ENCODE data around the gene TRIM29. TPM values are rescaled to one million over a fixed set of nuclear protein-coding genes. Genes with fewer than 3 reads are reported as not detected.

The TRIM29 gene
- total and polyA plus RNA-seq, 2 donors: 19.4 to 92.0 TPM

- no peaks in the 10 kb centered on the region for H3K9me3 ChIP-seq (ENCODE audit: control insufficient read depth in 2 of 2, insufficient read depth in 1 of 2, low read length in 1 of 2)
- no peaks in the 10 kb centered on the region for H3K36me3 ChIP-seq (ENCODE audit: control insufficient read depth in 2 of 2, insufficient read depth in 2 of 2, low read length in 1 of 2)
- H3K4me1 ChIP-seq (ENCODE audit: control insufficient read depth in 2 of 2, insufficient read depth in 2 of 2, low read length in 2 of 2): no peaks in the 10 kb centered on the region
- 75% methylated on average over 5 of the region's 5 CpGs for WGBS
- H3K27ac ChIP-seq (ENCODE audit: low read depth in 1 of 2, low read length in 1 of 2): no peak overlapping the region
- DNase-seq (ENCODE audit: low read depth in 6 of 9, low spot score in 9 of 9): no peak
- no peak overlapping the region for H3K4me3 ChIP-seq (ENCODE audit: low read length in 2 of 2)
- peaks cover 0 to 5% of the 10 kb centered on the region in 2 donors for H3K27me3 ChIP-seq (ENCODE audit: control insufficient read depth in 2 of 2, insufficient read depth in 1 of 2, low read length in 1 of 2)
These were observed 4.0 kb upstream of the TRIM29 start for GRCh38 chr11:120141768-120142423.

- Histone ChIP-seq H3K9me3 (ENCODE audit: control insufficient read depth in 2 of 2, insufficient read depth in 1 of 2, low read length in 1 of 2) (no peaks in the 10 kb centered on the region), H3K27me3 (ENCODE audit: control insufficient read depth in 2 of 2, insufficient read depth in 1 of 2, low read length in 1 of 2) (peaks cover 0 to 5% of the 10 kb centered on the region in 2 donors), H3K4me1 (ENCODE audit: control insufficient read depth in 2 of 2, insufficient read depth in 2 of 2, low read length in 2 of 2) (no peaks in the 10 kb centered on the region), H3K4me3 (ENCODE audit: low read length in 2 of 2) (no peak overlapping the region), H3K27ac (ENCODE audit: low read depth in 1 of 2, low read length in 1 of 2) (no peak overlapping the region), H3K36me3 (ENCODE audit: control insufficient read depth in 2 of 2, insufficient read depth in 2 of 2, low read length in 1 of 2) (no peaks in the 10 kb centered on the region)
- WGBS: 73% methylated on average over 5 of the region's 5 CpGs
- DNase-seq (ENCODE audit: low read depth in 6 of 9, low spot score in 9 of 9): no peak
These were observed 3.3 kb upstream of the TRIM29 start for GRCh38 chr11:120141113-120141767.

GRCh38 chr11:120139316-120140069, 1.6 kb upstream of the TRIM29 start:
- H3K4me3 ChIP-seq (ENCODE audit: low read length in 2 of 2): no peak overlapping the region
- no peak for DNase-seq (ENCODE audit: low read depth in 6 of 9, low spot score in 9 of 9)

GRCh38 chr11:120137187-120137610, 714 bp downstream of the TRIM29 start:
- no peak for DNase-seq (ENCODE audit: low read depth in 6 of 9, low spot score in 9 of 9)
- H3K4me3 ChIP-seq (ENCODE audit: low read length in 2 of 2): peak overlapping the region; percentile 18 to 35
- H3K27ac ChIP-seq (ENCODE audit: low read depth in 1 of 2, low read length in 1 of 2): peak overlapping the region in 1 of 2 donors; percentile 71
- WGBS: 95% methylated on average over 24 of the region's 24 CpGs
- no peaks in the 10 kb centered on the region for H3K27me3 ChIP-seq (ENCODE audit: control insufficient read depth in 2 of 2, insufficient read depth in 1 of 2, low read length in 1 of 2)
- no peaks in the 10 kb centered on the region for H3K36me3 ChIP-seq (ENCODE audit: control insufficient read depth in 2 of 2, insufficient read depth in 2 of 2, low read length in 1 of 2)
- H3K4me1 ChIP-seq (ENCODE audit: control insufficient read depth in 2 of 2, insufficient read depth in 2 of 2, low read length in 2 of 2): no peaks in the 10 kb centered on the region
- H3K9me3 ChIP-seq (ENCODE audit: control insufficient read depth in 2 of 2, insufficient read depth in 1 of 2, low read length in 1 of 2): no peaks in the 10 kb centered on the region

More at GRCh38 chr11:120139316-120140069, 1.6 kb upstream of the TRIM29 start:
- Histone ChIP-seq H3K4me1 (ENCODE audit: control insufficient read depth in 2 of 2, insufficient read depth in 2 of 2, low read length in 2 of 2) (no peaks in the 10 kb centered on the region), H3K27me3 (ENCODE audit: control insufficient read depth in 2 of 2, insufficient read depth in 1 of 2, low read length in 1 of 2) (peaks cover 0 to 1% of the 10 kb centered on the region in 2 donors), H3K9me3 (ENCODE audit: control insufficient read depth in 2 of 2, insufficient read depth in 1 of 2, low read length in 1 of 2) (no peaks in the 10 kb centered on the region), H3K27ac (ENCODE audit: low read depth in 1 of 2, low read length in 1 of 2) (no peak overlapping the region), H3K36me3 (ENCODE audit: control insufficient read depth in 2 of 2, insufficient read depth in 2 of 2, low read length in 1 of 2) (no peaks in the 10 kb centered on the region)
- 91% methylated on average over 8 of the region's 8 CpGs for WGBS

GRCh38 chr11:120136356-120136755, 1.6 kb downstream of the TRIM29 start:
- H3K27me3 ChIP-seq (ENCODE audit: control insufficient read depth in 2 of 2, insufficient read depth in 1 of 2, low read length in 1 of 2): no peaks in the 10 kb centered on the region
- no peaks in the 10 kb centered on the region for H3K36me3 ChIP-seq (ENCODE audit: control insufficient read depth in 2 of 2, insufficient read depth in 2 of 2, low read length in 1 of 2)
- no peaks in the 10 kb centered on the region for H3K9me3 ChIP-seq (ENCODE audit: control insufficient read depth in 2 of 2, insufficient read depth in 1 of 2, low read length in 1 of 2)
- WGBS: 92% methylated on average over 7 of the region's 7 CpGs
- H3K27ac ChIP-seq (ENCODE audit: low read depth in 1 of 2, low read length in 1 of 2): peak overlapping the region in 1 of 2 donors; percentile 17
- DNase-seq (ENCODE audit: low read depth in 6 of 9, low spot score in 9 of 9): no peak
- peak overlapping the region in 1 of 2 donors; percentile 35 for H3K4me3 ChIP-seq (ENCODE audit: low read length in 2 of 2)
- no peaks in the 10 kb centered on the region for H3K4me1 ChIP-seq (ENCODE audit: control insufficient read depth in 2 of 2, insufficient read depth in 2 of 2, low read length in 2 of 2)

GRCh38 chr11:120135838-120136237, 2.1 kb downstream of the TRIM29 start:
- no peaks in the 10 kb centered on the region for H3K27me3 ChIP-seq (ENCODE audit: control insufficient read depth in 2 of 2, insufficient read depth in 1 of 2, low read length in 1 of 2)
- 91% methylated on average over 2 of the region's 2 CpGs for WGBS
- H3K4me1 ChIP-seq (ENCODE audit: control insufficient read depth in 2 of 2, insufficient read depth in 2 of 2, low read length in 2 of 2): no peaks in the 10 kb centered on the region
- H3K36me3 ChIP-seq (ENCODE audit: control insufficient read depth in 2 of 2, insufficient read depth in 2 of 2, low read length in 1 of 2): no peaks in the 10 kb centered on the region
- DNase-seq (ENCODE audit: low read depth in 6 of 9, low spot score in 9 of 9): no peak
- no peaks in the 10 kb centered on the region for H3K9me3 ChIP-seq (ENCODE audit: control insufficient read depth in 2 of 2, insufficient read depth in 1 of 2, low read length in 1 of 2)
- H3K27ac ChIP-seq (ENCODE audit: low read depth in 1 of 2, low read length in 1 of 2): no peak overlapping the region
- H3K4me3 ChIP-seq (ENCODE audit: low read length in 2 of 2): peak overlapping the region in 1 of 2 donors; percentile 13

GRCh38 chr11:120134931-120135228, 3.0 kb downstream of the TRIM29 start:
- Histone ChIP-seq H3K27ac (ENCODE audit: low read depth in 1 of 2, low read length in 1 of 2) (no peak overlapping the region), H3K9me3 (ENCODE audit: control insufficient read depth in 2 of 2, insufficient read depth in 1 of 2, low read length in 1 of 2) (no peaks in the 10 kb centered on the region), H3K27me3 (ENCODE audit: control insufficient read depth in 2 of 2, insufficient read depth in 1 of 2, low read length in 1 of 2) (no peaks in the 10 kb centered on the region), H3K4me3 (ENCODE audit: low read length in 2 of 2) (no peak overlapping the region), H3K4me1 (ENCODE audit: control insufficient read depth in 2 of 2, insufficient read depth in 2 of 2, low read length in 2 of 2) (no peaks in the 10 kb centered on the region), H3K36me3 (ENCODE audit: control insufficient read depth in 2 of 2, insufficient read depth in 2 of 2, low read length in 1 of 2) (no peaks in the 10 kb centered on the region)
- 95% methylated on average over 5 of the region's 5 CpGs for WGBS
- no peak for DNase-seq (ENCODE audit: low read depth in 6 of 9, low spot score in 9 of 9)

- Histone ChIP-seq H3K36me3 (ENCODE audit: control insufficient read depth in 2 of 2, insufficient read depth in 2 of 2, low read length in 1 of 2) (no peaks in the 10 kb centered on the region), H3K4me1 (ENCODE audit: control insufficient read depth in 2 of 2, insufficient read depth in 2 of 2, low read length in 2 of 2) (peaks cover 0 to 3% of the 10 kb centered on the region in 2 donors), H3K27me3 (ENCODE audit: control insufficient read depth in 2 of 2, insufficient read depth in 1 of 2, low read length in 1 of 2) (no peaks in the 10 kb centered on the region), H3K4me3 (ENCODE audit: low read length in 2 of 2) (no peak overlapping the region), H3K9me3 (ENCODE audit: control insufficient read depth in 2 of 2, insufficient read depth in 1 of 2, low read length in 1 of 2) (no peaks in the 10 kb centered on the region), H3K27ac (ENCODE audit: low read depth in 1 of 2, low read length in 1 of 2) (no peak overlapping the region)
- WGBS: 95% methylated on average over 14 of the region's 14 CpGs
- DNase-seq (ENCODE audit: low read depth in 6 of 9, low spot score in 9 of 9): no peak
These were observed 3.6 kb downstream of the TRIM29 start for GRCh38 chr11:120134106-120134930.

All from thymus (tissue), 11 donors.